Measurements from ENCODE around the gene ZSCAN9.
A peak's percentile ranks its signal among the peaks of the same experiment; 100 is the strongest.

Gene ZSCAN9

GRCh38 chr6:28266962-28267694 lies 42.1 kb downstream of the ZSCAN9 start, which contains the start of gene ZSCAN26:
ZSCAN26 (plus strand) TSS chr6:28267143; CDS start chr6:28271920, 4,777 bp downstream.
- Histone ChIP-seq H3K4me1 (ENCODE audit: control insufficient read depth, low read length) (peaks cover 22% of the 10 kb centered on the region), H3K27me3 (ENCODE audit: control insufficient read depth, low read length) (no peaks in the 10 kb centered on the region), H3K4me3 (ENCODE audit: low read length) (peak within 1 kb of the TSS; percentile 81), H3K9me3 (ENCODE audit: control insufficient read depth, insufficient read depth, low read length) (no peaks in the 10 kb centered on the region), H3K9me2 (replicated peaks; ENCODE audit: control insufficient read depth, low read length) (no peaks in the 10 kb centered on the region), H3K4me2 (ENCODE audit: low read length) (peak within 1 kb of the TSS; percentile 77), H4K20me1 (ENCODE audit: control insufficient read depth, insufficient read depth, low read depth, low read length) (no peaks in the 10 kb centered on the region), H3F3A (ENCODE audit: control insufficient read depth, insufficient read depth) (no peaks in the 10 kb centered on the region), H3K36me3 (ENCODE audit: control insufficient read depth, low read length) (peaks cover 4% of the 10 kb centered on the region; the same call in 1 of the 2 replicates), H3K27ac (ENCODE audit: low read depth, low read length) (peak within 1 kb of the TSS; percentile 21), H3K79me2 (ENCODE audit: control insufficient read depth, low read length) (peaks cover 6% of the 10 kb centered on the region)
- no peak for TF ChIP-seq CTCF (IDR thresholded peaks at IDR 0.05; ENCODE audit: low read depth, low read length, poor library complexity, severe bottlenecking)
- TF ChIP-seq EZH2phosphoT487 (IDR thresholded peaks at IDR 0.05; ENCODE audit: borderline replicate concordance, low read length) = no peak

- peaks cover 22% of the 10 kb centered on the region for H3K4me1 ChIP-seq (ENCODE audit: control insufficient read depth, low read length)
- H3K4me2 ChIP-seq (ENCODE audit: low read length) = peak overlapping the region; percentile 77
- peaks cover 8% of the 10 kb centered on the region; the same call in 1 of the 2 replicates for H3K36me3 ChIP-seq (ENCODE audit: control insufficient read depth, low read length)
- no peaks in the 10 kb centered on the region for H3F3A ChIP-seq (ENCODE audit: control insufficient read depth, insufficient read depth)
- no peaks in the 10 kb centered on the region for H3K27me3 ChIP-seq (ENCODE audit: control insufficient read depth, low read length)
- peaks cover 6% of the 10 kb centered on the region for H3K79me2 ChIP-seq (ENCODE audit: control insufficient read depth, low read length)
- peak overlapping the region; percentile 81 for H3K4me3 ChIP-seq (ENCODE audit: low read length)
- H3K9me3 ChIP-seq (ENCODE audit: control insufficient read depth, insufficient read depth, low read length) = no peaks in the 10 kb centered on the region
- H4K20me1 ChIP-seq (ENCODE audit: control insufficient read depth, insufficient read depth, low read depth, low read length) = no peaks in the 10 kb centered on the region
- no peaks in the 10 kb centered on the region for H3K9me2 ChIP-seq (replicated peaks; ENCODE audit: control insufficient read depth, low read length)
- H3K27ac ChIP-seq (ENCODE audit: low read depth, low read length) = peak overlapping the region; percentile 21; the same call in 1 of the 2 replicates
- TF ChIP-seq CTCF (IDR thresholded peaks at IDR 0.05; ENCODE audit: low read depth, low read length, poor library complexity, severe bottlenecking) (no peak), EZH2phosphoT487 (IDR thresholded peaks at IDR 0.05; ENCODE audit: borderline replicate concordance, low read length) (no peak)
Measured at GRCh38 chr6:28267695-28268059, 42.6 kb downstream of the ZSCAN9 start.

DNA sequence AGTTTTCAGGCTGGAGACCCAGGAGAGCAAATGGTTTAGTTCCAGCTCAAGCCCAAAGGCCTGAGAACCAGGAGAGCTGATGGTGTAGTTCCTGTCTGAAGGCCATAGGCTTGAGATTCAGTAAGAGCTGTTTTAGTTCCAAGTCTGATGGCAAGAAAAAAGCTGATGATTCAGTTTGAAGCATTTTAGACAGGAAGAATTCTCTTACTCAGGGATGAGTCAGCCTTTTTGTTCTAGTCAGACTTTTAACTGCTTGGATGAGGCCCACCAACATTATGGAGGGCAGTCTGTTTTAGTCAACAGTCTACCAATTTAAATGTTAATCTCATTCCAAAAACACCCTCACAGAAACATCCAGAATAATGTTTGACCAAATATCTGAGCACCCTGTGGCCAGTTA lies 44.4 kb downstream of the ZSCAN9 start:
- Histone ChIP-seq H3K9me3 (ENCODE audit: control insufficient read depth, insufficient read depth, low read length) (no peaks in the 10 kb centered on the region), H3K27me3 (ENCODE audit: control insufficient read depth, low read length) (no peaks in the 10 kb centered on the region), H3K4me1 (ENCODE audit: control insufficient read depth, low read length) (peaks cover 22% of the 10 kb centered on the region), H3K9me2 (replicated peaks; ENCODE audit: control insufficient read depth, low read length) (no peaks in the 10 kb centered on the region), H3K4me3 (ENCODE audit: low read length) (no peak overlapping the region), H3K79me2 (ENCODE audit: control insufficient read depth, low read length) (peaks cover 6% of the 10 kb centered on the region), H3F3A (ENCODE audit: control insufficient read depth, insufficient read depth) (no peaks in the 10 kb centered on the region), H3K27ac (ENCODE audit: low read depth, low read length) (no peak overlapping the region), H3K36me3 (ENCODE audit: control insufficient read depth, low read length) (peaks cover 17% of the 10 kb centered on the region), H4K20me1 (ENCODE audit: control insufficient read depth, insufficient read depth, low read depth, low read length) (no peaks in the 10 kb centered on the region), H3K4me2 (ENCODE audit: low read length) (no peak overlapping the region)
- no peak for TF ChIP-seq EZH2phosphoT487 (IDR thresholded peaks at IDR 0.05; ENCODE audit: borderline replicate concordance, low read length)

GRCh38 chr6:28274888-28275287 lies 49.8 kb downstream of the ZSCAN9 start:
- Histone ChIP-seq H3K9me2 (replicated peaks; ENCODE audit: control insufficient read depth, low read length) (no peaks in the 10 kb centered on the region), H3K79me2 (ENCODE audit: control insufficient read depth, low read length) (no peaks in the 10 kb centered on the region), H3F3A (ENCODE audit: control insufficient read depth, insufficient read depth) (no peaks in the 10 kb centered on the region), H3K4me3 (ENCODE audit: low read length) (no peak overlapping the region), H3K9me3 (ENCODE audit: control insufficient read depth, insufficient read depth, low read length) (no peaks in the 10 kb centered on the region), H3K4me2 (ENCODE audit: low read length) (no peak overlapping the region), H3K27me3 (ENCODE audit: control insufficient read depth, low read length) (no peaks in the 10 kb centered on the region), H3K4me1 (ENCODE audit: control insufficient read depth, low read length) (no peaks in the 10 kb centered on the region), H4K20me1 (ENCODE audit: control insufficient read depth, insufficient read depth, low read depth, low read length) (no peaks in the 10 kb centered on the region), H3K36me3 (ENCODE audit: control insufficient read depth, low read length) (peaks cover 27% of the 10 kb centered on the region), H3K27ac (ENCODE audit: low read depth, low read length) (no peak overlapping the region)
- TF ChIP-seq CTCF (IDR thresholded peaks at IDR 0.05; ENCODE audit: low read depth, low read length, poor library complexity, severe bottlenecking) (no peak), EZH2phosphoT487 (IDR thresholded peaks at IDR 0.05; ENCODE audit: borderline replicate concordance, low read length) (no peak)
